Fibroblast of lung (primary cell): Measurements from ENCODE around the gene C10orf90. TPM values are rescaled to one million over a fixed set of nuclear protein-coding genes. Genes with fewer than 3 reads are reported as not detected.

Experiments
- DNase-seq, 2 donors: peaks; one replicate each; pipeline versions ENCODE4 v3.0.0 to v3.0.0-alpha.2; 2010; ENCODE audit warnings: low read depth in 2 of 2
- H2AFZ ChIP-seq: 2 replicates; pipeline ENCODE4 v1.5.1; 2012; ENCODE audit warnings: low read length, control low read depth, inconsistent platforms
- H3K27ac ChIP-seq: 2 replicates; pipeline ENCODE4 v1.5.1; 2011; ENCODE audit warnings: low read length, control low read depth; ENCODE audit not compliant: insufficient read depth
- H3K27me3 ChIP-seq: 2 replicates; pipeline ENCODE4 v1.5.1; 2011; ENCODE audit warnings: mild to moderate bottlenecking, low read length; ENCODE audit not compliant: control insufficient read depth, insufficient read depth
- H3K36me3 ChIP-seq: 2 replicates; pipeline ENCODE4 v1.5.1; 2011; ENCODE audit warnings: low read length; ENCODE audit not compliant: control insufficient read depth, insufficient read depth
- H3K4me1 ChIP-seq: 2 replicates; pipeline ENCODE4 v1.5.1; 2011; ENCODE audit warnings: low read length; ENCODE audit not compliant: control insufficient read depth, insufficient read depth; ENCODE audit errors: extremely low read depth
- H3K4me2 ChIP-seq: 2 replicates; pipeline ENCODE4 v1.5.1; 2011; ENCODE audit warnings: low read length, control low read depth; ENCODE audit not compliant: insufficient read depth; ENCODE audit errors: extremely low read depth
- H3K4me3 ChIP-seq, 4 experiments: fragments of 200-600 bp in 1 of 4; sonication (generic) in 1 of 4; replicated peaks in 1 of 4; 2 replicates each; pipeline ENCODE4 v1.5.1; 2011 to 2016; ENCODE audit warnings: low read length in 4 of 4, low read depth in 3 of 4, mild to moderate bottlenecking in 3 of 4, control low read depth in 2 of 4, inconsistent platforms in 1 of 4, mixed read lengths in 1 of 4; ENCODE audit not compliant: insufficient read depth in 1 of 4; ENCODE audit errors: control extremely low read depth in 1 of 4
- H3K79me2 ChIP-seq: 2 replicates; pipeline ENCODE4 v1.5.1; 2012; ENCODE audit warnings: mild to moderate bottlenecking, low read length, inconsistent platforms; ENCODE audit not compliant: control insufficient read depth, insufficient read depth
- H3K9ac ChIP-seq: 2 replicates; pipeline ENCODE4 v1.5.1; 2011; ENCODE audit warnings: mild to moderate bottlenecking, low read length, control low read depth; ENCODE audit not compliant: insufficient read depth
- H3K9me3 ChIP-seq: 2 replicates; pipeline ENCODE4 v1.5.1; 2012; ENCODE audit warnings: low read depth, low read length; ENCODE audit not compliant: control insufficient read depth, insufficient read depth
- H4K20me1 ChIP-seq: 2 replicates; pipeline ENCODE4 v1.5.1; 2011; ENCODE audit warnings: low read length; ENCODE audit not compliant: control insufficient read depth, insufficient read depth; ENCODE audit errors: extremely low read depth
- EZH2 ChIP-seq: IDR thresholded peaks from 2 replicates; pipeline ENCODE4 v1.5.1; 2012; ENCODE audit warnings: low read length, control low read depth, mild to moderate bottlenecking; ENCODE audit errors: missing control alignments
- polyA plus RNA-seq, 2 donors: library from polyadenylated mRNA; depleted of rRNA in 1 of 2; stranded (reverse) in 1 of 2; unstranded in 1 of 2; fragments of >200 nt; gene quantifications; 2 replicates each; pipeline ENCODE4 v1.2.1, GENCODE V29; 2011 to 2012; ENCODE audit warnings: missing spikeins in 1 of 2
- total RNA-seq: library from RNA; depleted of rRNA; stranded (reverse); fragments of >200 nt; gene quantifications from 2 replicates; pipeline ENCODE4 v1.2.1, GENCODE V29; 2014
- TF ChIP-seq, protein P1 (sequence below), 2 donors: IDR thresholded peaks in 1 of 2; conservative IDR thresholded peaks in 1 of 2; 1 replicate in 1 of 2; 2 replicates in 1 of 2; pipeline ENCODE4 v1.5.1; 2011 to 2012; ENCODE audit warnings: low read length in 2 of 2, control low read depth in 1 of 2, inconsistent platforms in 1 of 2, low read depth in 1 of 2, mild to moderate bottlenecking in 1 of 2

The C10orf90 gene
- total and polyA plus RNA-seq, 2 donors (not counting 1 experiment from before 2014, with no cell fraction given): 0.17 to 0.65 TPM

DNA sequence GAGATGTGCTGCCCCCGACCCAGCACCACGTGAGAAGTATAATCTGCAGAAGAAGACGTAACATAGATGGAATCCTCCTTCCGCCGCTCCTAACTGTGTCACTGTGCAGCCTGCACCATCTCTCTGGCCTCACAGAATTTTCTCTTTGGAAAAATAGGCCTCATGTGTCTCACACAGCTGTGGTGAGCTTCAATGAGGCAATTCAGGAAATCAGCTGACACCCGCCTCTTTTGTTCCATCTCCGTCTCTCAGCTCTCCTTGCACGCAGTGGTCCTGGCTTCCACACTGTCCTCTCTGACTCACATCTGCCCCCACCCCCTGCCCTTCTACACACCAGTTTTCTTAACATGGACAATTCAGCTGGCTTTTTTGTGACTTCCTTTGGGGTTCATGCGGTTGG, 7.2 kb downstream of the C10orf90 start:
- Histone ChIP-seq H2AFZ (no peak overlapping the region), H3K4me2 (no peak overlapping the region), H3K9me3 (no peaks in the 10 kb centered on the region), H3K9ac (no peak overlapping the region), H4K20me1 (no peaks in the 10 kb centered on the region), H3K4me3 (no peak overlapping the region), H3K27me3 (no peaks in the 10 kb centered on the region), H3K79me2 (no peaks in the 10 kb centered on the region), H3K4me1 (no peaks in the 10 kb centered on the region), H3K36me3 (no peaks in the 10 kb centered on the region), H3K27ac (no peak overlapping the region)
- TF ChIP-seq EZH2: no peak
- TF ChIP-seq, protein P1, sequence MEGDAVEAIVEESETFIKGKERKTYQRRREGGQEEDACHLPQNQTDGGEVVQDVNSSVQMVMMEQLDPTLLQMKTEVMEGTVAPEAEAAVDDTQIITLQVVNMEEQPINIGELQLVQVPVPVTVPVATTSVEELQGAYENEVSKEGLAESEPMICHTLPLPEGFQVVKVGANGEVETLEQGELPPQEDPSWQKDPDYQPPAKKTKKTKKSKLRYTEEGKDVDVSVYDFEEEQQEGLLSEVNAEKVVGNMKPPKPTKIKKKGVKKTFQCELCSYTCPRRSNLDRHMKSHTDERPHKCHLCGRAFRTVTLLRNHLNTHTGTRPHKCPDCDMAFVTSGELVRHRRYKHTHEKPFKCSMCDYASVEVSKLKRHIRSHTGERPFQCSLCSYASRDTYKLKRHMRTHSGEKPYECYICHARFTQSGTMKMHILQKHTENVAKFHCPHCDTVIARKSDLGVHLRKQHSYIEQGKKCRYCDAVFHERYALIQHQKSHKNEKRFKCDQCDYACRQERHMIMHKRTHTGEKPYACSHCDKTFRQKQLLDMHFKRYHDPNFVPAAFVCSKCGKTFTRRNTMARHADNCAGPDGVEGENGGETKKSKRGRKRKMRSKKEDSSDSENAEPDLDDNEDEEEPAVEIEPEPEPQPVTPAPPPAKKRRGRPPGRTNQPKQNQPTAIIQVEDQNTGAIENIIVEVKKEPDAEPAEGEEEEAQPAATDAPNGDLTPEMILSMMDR (conservative IDR thresholded peaks at IDR 0.05 in 1 of 2, IDR thresholded peaks at IDR 0.05 in 1 of 2; ENCODE audit: low read depth in 1 of 2, low read length in 2 of 2): no peak
- DNase-seq: peak; percentile 55 to 98

DNA sequence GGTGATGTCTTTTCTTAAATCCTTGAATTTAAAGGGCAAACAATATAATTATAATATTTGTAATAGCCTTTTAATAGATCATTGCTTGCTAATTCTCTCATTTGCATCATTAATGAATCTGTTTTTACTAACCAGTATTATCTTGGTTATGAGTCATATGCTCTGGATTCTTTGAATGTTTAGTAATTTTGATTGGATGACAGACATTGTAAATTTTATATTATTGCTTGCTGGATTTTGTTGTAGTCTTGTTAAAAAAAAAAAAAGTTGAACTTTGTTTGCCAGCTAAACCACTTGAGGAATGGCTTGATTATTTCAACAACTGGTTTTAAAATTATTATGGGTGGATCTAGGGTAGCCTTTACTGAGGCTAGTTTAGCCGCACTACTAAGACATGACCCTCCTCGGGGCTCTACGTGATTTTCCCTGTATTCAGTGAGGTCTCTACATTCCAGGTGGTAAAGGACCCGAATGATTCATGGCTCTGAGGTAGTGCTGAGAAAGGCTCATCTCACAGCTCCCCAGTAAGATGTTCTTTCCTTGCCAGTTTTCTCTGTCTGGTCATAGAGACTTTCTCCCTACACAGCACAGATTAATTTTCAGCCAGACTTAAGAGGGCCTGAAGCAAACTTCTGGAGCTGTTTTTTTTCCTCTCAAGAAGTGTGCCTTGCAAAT, 8.5 kb downstream of the C10orf90 start:
- Histone ChIP-seq H3K36me3 (no peaks in the 10 kb centered on the region), H3K27me3 (no peaks in the 10 kb centered on the region), H2AFZ (no peak overlapping the region), H3K79me2 (no peaks in the 10 kb centered on the region), H4K20me1 (no peaks in the 10 kb centered on the region), H3K4me1 (no peaks in the 10 kb centered on the region), H3K27ac (no peak overlapping the region), H3K9ac (no peak overlapping the region), H3K4me2 (no peak overlapping the region), H3K4me3 (no peak overlapping the region), H3K9me3 (no peaks in the 10 kb centered on the region)
- no peak for TF ChIP-seq EZH2
- TF ChIP-seq, protein P1 (conservative IDR thresholded peaks at IDR 0.05 in 1 of 2, IDR thresholded peaks at IDR 0.05 in 1 of 2; ENCODE audit: low read depth in 1 of 2, low read length in 2 of 2): no peak
- DNase-seq: peak; percentile 16 to 94

DNA sequence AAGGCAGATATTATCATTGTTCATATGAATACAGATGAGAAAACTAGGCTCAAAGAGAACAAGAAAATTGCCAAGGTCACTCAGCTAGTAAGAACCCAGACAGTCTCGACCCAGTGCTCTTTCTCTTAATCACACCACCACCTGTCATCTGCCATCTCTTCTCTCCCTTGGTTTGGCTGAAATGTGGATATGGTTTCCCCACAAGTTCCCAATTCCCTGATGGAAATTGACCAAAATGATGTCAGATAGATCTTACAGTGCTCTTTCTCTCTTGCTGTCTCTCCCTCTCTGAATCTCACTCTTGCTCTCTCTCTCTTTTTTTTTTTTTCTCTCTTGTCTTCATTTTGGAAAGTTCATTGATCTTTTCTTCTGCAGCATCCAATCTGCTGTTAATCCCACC, 9.1 kb downstream of the C10orf90 start:
- Histone ChIP-seq H3K27ac (no peak overlapping the region), H3K4me2 (no peak overlapping the region), H3K9ac (no peak overlapping the region), H3K36me3 (no peaks in the 10 kb centered on the region), H3K79me2 (no peaks in the 10 kb centered on the region), H3K4me1 (no peaks in the 10 kb centered on the region), H3K4me3 (no peak overlapping the region), H3K27me3 (no peaks in the 10 kb centered on the region), H4K20me1 (no peaks in the 10 kb centered on the region), H2AFZ (no peak overlapping the region), H3K9me3 (no peaks in the 10 kb centered on the region)
- DNase-seq: no peak
- no peak for TF ChIP-seq EZH2
- TF ChIP-seq, protein P1 (conservative IDR thresholded peaks at IDR 0.05 in 1 of 2, IDR thresholded peaks at IDR 0.05 in 1 of 2; ENCODE audit: low read depth in 1 of 2, low read length in 2 of 2): no peak
